OCI-LY7 (cell line): Measurements from ENCODE around the gene CDK10.

Source experiments
- CTCF ChIP-seq: fragments of 200-600 bp; sonication (generic); conservative IDR thresholded peaks from 2 replicates; pipeline ENCODE4 v1.5.1; 2014; ENCODE audit warnings: mild to moderate bottlenecking, antibody characterized with exemption, low read length, moderate library complexity, mixed read lengths
- EZH2phosphoT487 ChIP-seq: fragments of 200-600 bp; sonication (generic); IDR thresholded peaks from 2 replicates; pipeline ENCODE4 v1.6.1; 2018; ENCODE audit warnings: low read depth, borderline replicate concordance, mild to moderate bottlenecking, mixed run types, antibody characterized with exemption, low read length, moderate library complexity, mixed read lengths

DNA sequence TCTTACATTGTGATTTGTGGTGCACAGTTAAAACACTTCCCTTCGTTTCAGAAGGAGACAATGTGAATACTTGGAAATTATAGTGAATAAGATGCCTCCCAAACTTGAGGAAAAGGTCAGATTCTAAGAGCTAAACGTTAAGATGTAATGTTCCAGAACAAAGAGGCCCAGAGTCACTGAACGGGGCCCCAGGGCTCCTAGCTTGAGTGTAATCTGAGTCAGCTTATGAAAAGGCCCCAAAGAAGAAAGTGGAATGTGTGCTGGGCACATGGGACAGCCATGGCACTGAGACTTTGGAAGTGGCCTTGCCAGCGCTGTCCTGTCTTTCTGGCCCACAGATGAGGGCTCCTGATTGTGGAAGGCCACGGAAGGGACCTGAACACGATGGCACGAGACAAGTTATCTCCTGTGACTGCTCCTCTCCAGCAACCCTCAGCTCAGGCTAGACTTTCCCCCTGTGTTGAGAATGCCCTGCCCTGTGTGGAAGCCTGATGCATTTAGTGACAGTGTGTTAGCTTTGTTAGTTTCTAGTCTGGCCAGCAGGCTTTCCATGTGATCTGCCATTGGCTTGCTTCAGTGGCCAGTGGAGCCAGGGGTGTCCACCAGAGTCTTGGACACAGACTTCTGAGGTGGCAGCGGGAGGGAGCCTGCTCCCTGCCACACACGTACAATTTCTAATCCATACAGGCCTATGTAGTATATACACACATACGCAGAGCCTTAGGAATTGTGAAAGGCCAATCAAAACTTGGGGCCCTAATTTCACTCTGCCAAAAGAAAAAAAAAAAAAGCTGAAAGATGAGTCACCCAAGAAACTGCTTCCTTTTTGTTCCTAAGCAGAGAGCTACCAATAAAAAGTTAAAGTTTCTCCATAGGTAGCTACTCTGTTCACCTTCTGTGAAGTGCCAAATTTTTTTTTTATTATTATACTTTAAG lies 15.7 kb upstream of the CDK10 start:
- TF ChIP-seq CTCF = no peak
- no peak for TF ChIP-seq EZH2phosphoT487
